ENCODE data around the gene RASAL1. TPM values are rescaled to one million over a fixed set of nuclear protein-coding genes. Genes with fewer than 3 reads are reported as not detected.

The RASAL1 gene
- total and polyA plus RNA-seq, 9 donors: 0.05 to 5.1 (median 1.1) TPM; not detected in 2

- no peaks in the 10 kb centered on the region for H3K27me3 ChIP-seq
- WGBS, 3 donors: 59 to 78% (median 74%) methylated on average over 13 of the region's 13 CpGs
Measured at GRCh38 chr12:113104953-113105510, 30.5 kb downstream of the RASAL1 start.

DNA sequence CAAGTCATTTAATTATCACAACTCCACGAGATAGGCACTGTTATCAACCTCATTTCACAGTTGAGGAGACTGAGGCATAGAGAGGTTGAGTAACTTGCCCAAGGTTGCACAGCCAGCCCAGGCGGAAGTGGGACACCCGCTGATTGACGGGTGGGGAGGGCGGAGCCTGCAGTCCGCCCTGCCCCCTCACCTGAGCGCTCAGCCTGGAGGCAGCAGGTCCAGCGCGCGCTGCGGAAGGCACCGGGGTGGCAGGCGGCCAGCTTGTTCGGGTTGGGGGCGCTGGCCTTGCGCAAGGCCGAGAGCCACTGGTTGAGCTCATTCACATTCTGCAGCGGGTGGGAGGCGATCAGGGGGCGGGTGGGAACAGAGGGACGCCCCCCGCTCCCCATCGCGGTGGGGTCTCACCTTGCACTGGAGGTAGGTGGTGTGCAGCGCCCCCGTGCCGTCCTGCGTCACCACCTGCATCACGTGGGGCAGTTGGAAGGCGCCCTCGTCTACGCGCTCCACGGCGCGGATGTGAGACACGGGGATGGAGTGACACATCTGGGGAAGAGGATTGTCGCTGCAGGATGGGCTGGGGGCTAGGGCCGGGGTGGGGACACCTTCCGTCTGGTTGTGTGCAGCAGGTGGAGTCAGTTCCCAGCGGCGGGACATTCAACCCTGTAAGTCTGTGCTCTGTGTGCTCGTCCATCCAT is 31.7 kb downstream of the RASAL1 start:
- WGBS, 3 donors: 2 to 5% (median 4%) methylated on average over 34 to 43 of the region's 43 CpGs
- no peaks in the 10 kb centered on the region for H3K36me3 ChIP-seq
- TF ChIP-seq POLR2A (IDR thresholded peaks at IDR 0.05): no peak
- no peak for TF ChIP-seq CTCF (IDR thresholded peaks at IDR 0.05)
- no peak for TF ChIP-seq EP300 (IDR thresholded peaks at IDR 0.05)
- no peak overlapping the region for H3K4me3 ChIP-seq
- intact Hi-C loops (cut with DNase I): loop anchor here in 1 of 4 donors (1.0 kb wide), 1 partner anchor 44 kb away; no protein-coding TSS in a partner anchor
- H3K27ac ChIP-seq: no peak overlapping the region
- H3K27me3 ChIP-seq: no peaks in the 10 kb centered on the region
- no peak for DNase-seq
- H3K4me1 ChIP-seq (ENCODE audit: insufficient read depth): no peaks in the 10 kb centered on the region
- no peaks in the 10 kb centered on the region for H3K9me3 ChIP-seq

More at GRCh38 chr12:113104953-113105510, 30.5 kb downstream of the RASAL1 start:
- intact Hi-C loops (cut with DNase I): loop anchor here in 1 of 4 donors (1.0 kb wide), 1 partner anchor 45 kb away; no protein-coding TSS in a partner anchor
- no peaks in the 10 kb centered on the region for H3K9me3 ChIP-seq
- TF ChIP-seq POLR2A (IDR thresholded peaks at IDR 0.05) (no peak), EP300 (IDR thresholded peaks at IDR 0.05) (no peak), CTCF (IDR thresholded peaks at IDR 0.05) (no peak)
- H3K4me3 ChIP-seq: no peak overlapping the region
- H3K4me1 ChIP-seq (ENCODE audit: insufficient read depth): no peaks in the 10 kb centered on the region
- no peak for DNase-seq
- no peaks in the 10 kb centered on the region for H3K36me3 ChIP-seq
- no peak overlapping the region for H3K27ac ChIP-seq

DNA sequence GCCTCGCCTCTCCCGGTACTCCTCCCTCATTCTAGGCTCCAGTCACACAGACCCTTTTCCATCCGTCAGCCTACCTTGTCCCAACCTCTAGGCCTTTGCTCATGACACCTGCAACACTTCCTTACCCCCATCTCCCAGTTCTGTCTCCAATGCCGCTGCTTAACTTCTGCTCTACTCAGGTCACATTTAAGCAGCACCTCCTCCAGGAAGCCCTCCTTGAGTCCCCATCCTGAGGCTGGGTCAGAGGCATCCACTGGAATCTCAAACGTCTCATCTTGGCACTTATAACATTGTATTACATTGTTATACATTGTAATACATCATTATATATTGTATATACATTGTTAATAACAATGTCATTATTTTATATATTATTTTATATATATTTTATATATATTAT is 32.8 kb downstream of the RASAL1 start:
- Histone ChIP-seq H3K9me3 (no peaks in the 10 kb centered on the region), H3K27me3 (no peaks in the 10 kb centered on the region), H3K4me3 (no peak overlapping the region), H3K4me1 (ENCODE audit: insufficient read depth) (peaks cover 1% of the 10 kb centered on the region), H3K36me3 (no peaks in the 10 kb centered on the region), H3K27ac (no peak overlapping the region)
- intact Hi-C loops (cut with DNase I): no loop called here
- 78 to 84% (median 83%) methylated on average over 5 of the region's 5 CpGs for WGBS, 3 donors
- TF ChIP-seq EP300 (IDR thresholded peaks at IDR 0.05) (no peak), POLR2A (IDR thresholded peaks at IDR 0.05) (no peak), CTCF (IDR thresholded peaks at IDR 0.05) (no peak)
- no peak for DNase-seq

GRCh38 chr12:113101751-113102150 is 33.8 kb downstream of the RASAL1 start:
- 54 to 70% (median 61%) methylated on average over 8 to 10 of the region's 10 CpGs for WGBS, 3 donors
- DNase-seq: no peak
- Histone ChIP-seq H3K27ac (no peak overlapping the region), H3K4me1 (ENCODE audit: insufficient read depth) (peaks cover 1% of the 10 kb centered on the region), H3K27me3 (no peaks in the 10 kb centered on the region), H3K9me3 (no peaks in the 10 kb centered on the region), H3K4me3 (no peak overlapping the region), H3K36me3 (no peaks in the 10 kb centered on the region)
- intact Hi-C loops (cut with DNase I): no loop called here
- TF ChIP-seq CTCF (IDR thresholded peaks at IDR 0.05) (no peak), POLR2A (IDR thresholded peaks at IDR 0.05) (no peak), EP300 (IDR thresholded peaks at IDR 0.05) (no peak)
